Measurements from ENCODE around the gene NUBP2. TPM values are rescaled to one million over a fixed set of nuclear protein-coding genes. Genes with fewer than 3 reads are reported as not detected.

Gene NUBP2
- total RNA-seq, 1 experiment from 2014 or later: 69.4 TPM

GRCh38 chr16:1807626-1808025, 24.9 kb downstream of the NUBP2 start:
- TF ChIP-seq CTCF (conservative IDR thresholded peaks at IDR 0.05): no peak
- no peak overlapping the region for H2BK120ac ChIP-seq (ENCODE audit: low read depth, low read length, poor library complexity, severe bottlenecking)
- Mint-ChIP-seq H3K36me3 (ENCODE audit: insufficient read depth in 1 of 3, low read depth in 3 of 3) (peaks cover 15 to 32% (median 16%) of the 10 kb centered on the region in 3 experiments; a peak in 6 of 7 replicates), H3K4me1 (no peaks in the 10 kb centered on the region), H3K27ac (no peak overlapping the region), H3K27me3 (ENCODE audit: low read depth) (no peaks in the 10 kb centered on the region), H3K4me3 (no peak overlapping the region), H3K9me3 (peaks cover 2 to 4% of the 10 kb centered on the region in 2 experiments; a peak in 2 of 5 replicates)
- H3T11ph ChIP-seq (ENCODE audit: low read length): no peak overlapping the region
- no peaks in the 10 kb centered on the region for H3K79me1 ChIP-seq (ENCODE audit: insufficient read depth, low read depth, low read length, poor library complexity, severe bottlenecking)
- no peaks in the 10 kb centered on the region for H3K9me3 ChIP-seq (ENCODE audit: control insufficient read depth, low read depth, low read length)
- H4K91ac ChIP-seq (ENCODE audit: insufficient read length, low read depth, low read length): no peak overlapping the region
- H4K20me1 ChIP-seq (ENCODE audit: control insufficient read depth, insufficient read depth, insufficient read length): no peaks in the 10 kb centered on the region
- H3K79me2 ChIP-seq (ENCODE audit: insufficient read depth, low read length): no peaks in the 10 kb centered on the region
- no peak overlapping the region for H2BK15ac ChIP-seq (ENCODE audit: low read depth, low read length)
- H3K4ac ChIP-seq (ENCODE audit: low read depth, low read length): no peak overlapping the region
- H3K23ac ChIP-seq (ENCODE audit: insufficient read length, low read depth, low read length): no peak overlapping the region
- no peaks in the 10 kb centered on the region for H3K23me2 ChIP-seq (ENCODE audit: insufficient read length, low read depth, low read length, poor library complexity, severe bottlenecking)
- no peak overlapping the region for H4K5ac ChIP-seq (ENCODE audit: insufficient read length, low read depth, low read length)
- no peak overlapping the region for H3K9ac ChIP-seq (ENCODE audit: extremely low read depth, insufficient read length, low read length)
- H3K18ac ChIP-seq (ENCODE audit: insufficient read length, low read depth, low read length): no peak overlapping the region
- H2BK5ac ChIP-seq (ENCODE audit: insufficient read length, low read length): no peak overlapping the region
- H2AK5ac ChIP-seq (ENCODE audit: insufficient read length, low read length): no peak overlapping the region
- H4K8ac ChIP-seq (replicated peaks; ENCODE audit: insufficient read length, low read depth, low read length): no peak overlapping the region
- H3K56ac ChIP-seq (ENCODE audit: insufficient read length, low read depth, low read length): no peak overlapping the region
- no peak overlapping the region for H3K14ac ChIP-seq (ENCODE audit: insufficient read depth, low read length)
- no peaks in the 10 kb centered on the region for H3K4me1 ChIP-seq (ENCODE audit: insufficient read depth, low read length)
- H3K27ac ChIP-seq (ENCODE audit: insufficient read length, low read depth, low read length): no peak overlapping the region
- no CpG with 5 or more reads among the region's 10 CpGs for WGBS (ENCODE audit: extremely low coverage, insufficient read length, low lambda C conversion rate)
- no peak overlapping the region for H2AFZ ChIP-seq (ENCODE audit: low read length)
- no peaks in the 10 kb centered on the region for H3K27me3 ChIP-seq (ENCODE audit: insufficient read depth, low read length)
- H2BK20ac ChIP-seq (ENCODE audit: low read depth, low read length, poor library complexity, severe bottlenecking): no peak overlapping the region
- no peak for DNase-seq
- H3K4me2 ChIP-seq (ENCODE audit: insufficient read depth, insufficient read length, low read length): no peak overlapping the region
- H2BK12ac ChIP-seq (ENCODE audit: insufficient read length, low read depth, low read length): no peak overlapping the region

All from H9 (cell line).